Activated CD8-positive, alpha-beta memory T cell treated with anti-CD3 and anti-CD28 coated beads, Interleukin-2, amount 50 U/mL, for 24 hours (primary cell): ENCODE results near the gene EPB41.
"Not testable (repeated sequence)": the region's sequence is repeated elsewhere in the genome, so short reads cannot be mapped to it uniquely, and the experiment has no call there.

ENCODE experiments used
- DNase-seq: peaks from one replicate; pipeline ENCODE4 v3.0.0-alpha.2; 2020; ENCODE audit errors: extremely low read depth

The EPB41 gene

DNA sequence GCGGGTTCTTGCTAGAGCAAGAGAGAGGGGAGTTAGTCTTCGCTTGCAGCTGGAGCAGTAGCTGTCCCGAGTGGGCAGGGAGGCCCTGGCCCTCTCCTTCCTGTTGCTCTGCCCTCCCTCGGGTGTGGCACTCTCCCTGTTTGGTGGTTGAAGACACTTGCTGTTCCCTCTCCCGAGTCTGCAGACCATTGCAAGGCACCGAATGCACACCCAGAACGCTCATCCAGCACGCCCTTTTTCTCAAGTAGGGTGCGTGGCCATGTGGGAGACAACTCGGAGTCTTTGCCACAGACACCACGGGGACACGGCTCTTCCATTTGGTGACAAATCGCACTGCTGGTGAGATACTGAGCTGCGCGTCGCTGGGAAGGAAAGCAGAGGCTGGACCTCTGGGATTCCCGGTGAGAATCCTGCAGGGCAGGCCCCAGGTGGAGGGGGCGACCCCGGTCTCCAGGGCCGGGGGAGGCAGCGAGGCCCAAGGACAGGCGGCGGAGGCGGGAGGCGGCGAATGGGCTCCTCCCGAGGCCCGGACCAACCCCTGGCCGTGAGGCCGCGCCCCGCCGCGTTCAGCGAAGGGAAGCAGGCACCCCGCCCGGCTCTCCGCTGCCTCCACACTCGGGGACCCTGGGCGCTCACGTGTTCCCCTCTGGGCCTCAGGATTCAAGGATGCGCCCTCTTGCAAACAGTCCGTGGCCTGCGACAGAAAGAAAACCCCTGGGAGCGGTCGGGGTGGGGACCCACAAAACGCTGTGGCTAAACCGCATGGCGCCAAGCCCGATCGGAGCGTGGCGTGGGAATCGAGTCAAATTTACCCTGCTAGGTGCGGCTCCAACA lies 219.7 kb downstream of the EPB41 start:
- no peak for DNase-seq

DNA sequence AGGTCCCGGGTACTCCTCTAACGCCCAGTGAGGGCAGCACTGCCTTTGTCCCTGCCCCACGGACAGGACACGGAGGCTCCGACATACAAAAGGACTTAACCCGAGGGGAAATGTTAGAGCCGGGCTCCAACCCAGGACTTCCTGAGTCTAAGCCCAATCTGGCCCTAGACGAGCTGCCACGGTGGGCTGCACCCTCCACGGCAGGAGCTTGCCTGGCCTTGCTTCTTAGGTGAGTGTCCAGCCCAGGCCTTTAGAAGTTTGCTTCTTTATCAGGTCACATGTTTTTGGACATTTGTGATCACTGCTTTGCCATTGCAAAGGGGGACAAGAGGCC lies 220.3 kb downstream of the EPB41 start:
- DNase-seq, result no peak

GRCh38 chr1:29136391-29136915 lies 222.1 kb downstream of the EPB41 start:
- no peak for DNase-seq

- no peak for DNase-seq
These were observed 228.3 kb downstream of the EPB41 start for GRCh38 chr1:29142714-29143113.

DNA sequence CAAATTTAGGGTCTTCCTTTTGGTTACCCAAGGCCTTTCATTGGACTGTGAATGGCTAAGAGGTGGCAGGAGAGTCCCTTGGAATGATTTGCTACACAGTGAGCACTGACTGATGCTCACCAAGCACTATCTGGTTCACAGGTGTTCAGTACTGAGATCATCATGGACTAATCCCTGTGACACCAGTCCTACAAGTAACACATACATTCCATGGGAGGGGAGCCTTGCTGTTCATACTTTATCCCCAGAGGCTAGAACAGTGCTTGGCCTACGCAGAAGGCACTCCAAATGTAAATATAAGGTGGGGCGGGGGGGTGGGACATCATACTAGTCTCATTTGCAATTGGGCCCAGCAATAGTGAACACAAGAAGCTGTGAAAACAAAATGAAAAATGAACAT lies 229.8 kb downstream of the EPB41 start:
- no peak for DNase-seq

DNA sequence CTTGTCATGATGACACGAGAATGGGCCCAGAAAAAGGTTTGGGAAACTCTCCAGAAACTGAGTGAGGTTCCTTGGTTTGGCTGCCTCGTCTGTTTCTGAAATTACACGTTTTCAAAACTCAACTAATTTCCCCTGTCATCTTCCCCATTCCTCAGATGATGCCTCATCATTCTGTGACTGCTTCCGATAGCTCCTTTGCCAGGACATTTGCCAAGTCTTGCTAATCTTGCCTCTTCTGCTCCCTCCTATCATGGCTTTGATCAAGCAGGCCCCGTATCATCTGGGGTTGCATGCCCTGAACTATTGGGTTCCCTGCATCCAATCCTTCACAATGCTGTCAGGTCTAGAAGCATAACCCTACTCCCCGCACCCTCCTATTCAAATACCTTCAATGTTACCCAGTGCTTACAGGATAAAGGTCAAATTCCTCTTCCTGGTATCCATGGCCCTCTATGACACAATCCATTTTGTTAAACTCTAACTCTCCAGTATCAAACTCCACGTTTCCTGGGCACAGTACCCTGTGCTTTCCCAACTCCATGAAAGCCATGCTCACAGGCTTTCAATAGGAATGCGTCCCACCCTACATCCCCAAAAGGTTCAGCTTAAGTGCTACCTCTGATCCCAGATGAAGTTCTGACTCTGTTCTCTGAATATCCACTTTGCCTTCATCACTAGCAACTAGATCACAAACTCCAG lies 231.5 kb downstream of the EPB41 start:
- DNase-seq, result no peak

GRCh38 chr1:29148656-29149491 lies 234.5 kb downstream of the EPB41 start:
- DNase-seq, result no peak

- DNase-seq, result not testable (repeated sequence)
These were observed 236.0 kb downstream of the EPB41 start for GRCh38 chr1:29150346-29150745.

- DNase-seq, result no peak
These were observed 237.9 kb downstream of the EPB41 start for GRCh38 chr1:29152046-29152805.

DNA sequence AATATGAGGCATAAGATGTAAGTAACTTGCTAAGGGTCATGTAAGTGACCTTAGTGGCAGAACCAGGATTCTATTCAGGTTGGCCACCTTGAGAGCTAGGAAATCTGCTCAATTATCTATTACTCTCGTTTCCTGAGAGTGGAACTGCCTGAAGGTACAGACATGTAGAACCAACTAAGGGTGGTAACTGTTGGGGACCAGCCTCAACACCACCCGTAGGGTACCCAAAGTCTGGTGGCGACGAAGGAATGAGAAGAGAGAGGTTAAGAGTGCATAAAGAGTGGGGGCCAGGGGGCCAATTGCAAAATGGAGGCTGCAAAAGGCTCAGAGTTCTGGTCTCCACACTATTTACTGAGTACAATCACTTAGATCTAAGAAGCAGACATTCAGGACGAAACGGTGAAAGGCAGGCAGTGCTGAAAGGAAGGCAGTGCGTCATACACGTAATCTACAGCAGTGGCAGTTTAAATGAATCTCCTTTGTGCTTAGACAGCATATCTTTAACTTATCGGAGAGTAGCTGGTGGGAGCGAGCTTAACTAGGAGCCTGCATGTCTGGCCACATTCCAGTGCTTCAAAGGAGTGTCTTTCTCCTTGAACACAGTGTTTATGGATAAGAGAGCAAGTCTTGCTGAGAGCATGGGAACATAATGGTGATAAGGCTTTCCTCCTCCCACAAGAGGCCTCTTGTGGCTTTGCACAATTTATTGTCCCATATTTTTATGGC lies 242.3 kb downstream of the EPB41 start:
- DNase-seq, result no peak

- no peak for DNase-seq
These were observed 242.9 kb downstream of the EPB41 start for GRCh38 chr1:29157269-29157601.

GRCh38 chr1:29159773-29160172 lies 245.4 kb downstream of the EPB41 start:
- no peak for DNase-seq

DNA sequence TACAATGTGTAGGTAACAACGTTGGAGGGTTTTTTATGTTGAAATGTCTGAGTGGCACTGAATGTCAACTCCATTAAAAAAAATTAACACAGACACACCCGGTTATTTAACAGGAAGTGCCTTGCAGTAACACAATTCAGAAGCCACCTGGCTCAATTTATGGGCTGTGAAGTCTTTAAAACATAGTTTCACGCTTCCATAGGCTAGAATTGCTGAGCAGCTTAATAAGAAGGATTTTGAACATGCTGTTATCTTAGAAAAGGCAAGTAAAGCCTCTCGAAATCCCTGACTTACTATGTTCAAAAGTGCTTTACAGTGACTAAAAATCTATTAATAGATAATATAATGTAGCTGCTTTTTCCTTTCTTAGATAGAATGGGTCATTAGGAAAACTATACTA lies 247.7 kb downstream of the EPB41 start:
- no peak for DNase-seq

GRCh38 chr1:29162476-29163138 lies 248.2 kb downstream of the EPB41 start:
- no peak for DNase-seq

- no peak for DNase-seq
These were observed 250.2 kb downstream of the EPB41 start for GRCh38 chr1:29164588-29164987.

- no peak for DNase-seq
These were observed 252.0 kb downstream of the EPB41 start for GRCh38 chr1:29166291-29166878.

DNA sequence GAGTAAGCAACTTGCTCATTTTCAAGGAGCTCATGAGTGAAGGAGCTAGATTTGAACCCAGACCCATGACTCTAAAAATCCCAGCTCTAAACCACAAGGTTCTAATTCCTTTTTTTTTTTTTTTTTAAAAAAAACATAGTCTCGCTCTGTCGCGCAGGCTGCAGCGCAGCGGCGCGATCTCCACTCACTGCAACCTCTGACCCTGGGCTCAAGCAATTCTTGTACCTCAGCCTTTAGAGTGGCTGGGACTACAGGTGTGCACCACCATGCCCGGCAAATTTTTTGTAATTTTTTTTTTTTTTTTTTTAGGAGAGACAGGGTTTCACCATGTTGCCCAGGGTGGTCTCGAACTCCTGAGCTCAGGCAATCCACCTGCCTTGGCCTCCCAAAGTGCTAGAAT lies 253.5 kb downstream of the EPB41 start:
- no peak for DNase-seq
